Right ventricle myocardium superior (tissue), 1 donor: Measurements from ENCODE around the gene KAT2B. TPM values are rescaled to one million over a fixed set of nuclear protein-coding genes. Genes with fewer than 3 reads are reported as not detected.

ENCODE experiments used
- ATAC-seq: fragments of 200-7000 bp; cut with Tn5 transposase; one replicate; pipeline ENCODE4 v1.9.1; 2020; ENCODE audit warnings: mild to moderate bottlenecking; ENCODE audit not compliant: poor library complexity
- DNase-seq: peaks from one replicate; pipeline ENCODE4 v3.0.0-alpha.2; 2020
- intact Hi-C: fragments of 100-400 bp; cut with DNase I; formaldehyde crosslinking; loops from one replicate; pipeline ENCODE4 v1.11.2; 2022
- total RNA-seq: library from RNA; stranded (reverse); fragmentation: NEBNext Ultra II Directional; extraction: Animal tissue kit (Norgen Biotek cat#: 25700); gene quantifications from one replicate; pipeline ENCODE4 v1.2.1, GENCODE V29; 2021
- donor health status: DM: no; HTN: yes; CAD: no; lungs with severe emphysema.

KAT2B gene
- total RNA-seq, 1 donor from 2014 or later: 117 TPM

DNA sequence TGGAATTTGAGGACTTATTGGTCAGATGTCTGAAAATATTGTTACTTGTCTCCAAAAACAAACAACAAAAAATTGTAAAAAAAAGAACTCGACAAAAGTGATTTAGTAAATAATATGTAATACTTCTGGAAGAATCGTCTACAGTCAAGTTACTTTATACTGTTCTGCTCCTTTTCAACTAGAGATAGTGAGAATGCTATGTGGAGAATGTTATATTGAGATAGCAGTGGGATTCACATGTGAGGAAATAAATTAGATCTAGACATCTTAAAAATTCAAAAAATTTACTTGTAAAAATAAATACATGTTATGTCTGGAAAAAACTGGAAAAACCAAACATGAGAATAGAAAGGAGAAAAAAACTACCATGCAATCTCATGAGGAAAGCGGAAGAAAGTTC is 80.8 kb downstream of the KAT2B start:
- intact Hi-C loops: no loop called here
- DNase-seq (no peak), ATAC-seq (no peak)

DNA sequence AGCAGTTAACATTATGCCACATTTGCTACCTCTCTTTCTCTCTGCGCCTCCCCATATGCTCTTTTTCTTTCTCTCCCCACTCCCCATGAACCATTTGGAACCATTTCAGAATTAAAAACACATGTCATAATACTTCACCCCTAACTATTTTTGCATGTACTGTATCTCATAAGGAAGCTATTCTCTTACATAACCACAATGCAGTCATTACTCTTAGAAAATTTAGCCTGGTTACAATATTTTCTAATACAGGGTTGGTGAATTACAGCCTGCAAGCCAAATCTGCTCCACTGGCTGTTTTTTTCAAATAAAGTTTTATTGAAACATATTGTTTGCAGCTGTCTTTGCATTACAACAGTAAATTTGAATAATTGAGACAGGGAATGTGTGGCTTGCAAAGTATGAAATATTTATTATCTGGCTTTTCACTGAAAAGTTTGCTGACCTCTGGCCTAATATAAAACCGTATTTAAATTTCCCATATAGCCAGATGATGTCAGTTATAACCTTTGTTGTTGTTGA is 82.9 kb downstream of the KAT2B start:
- no peak for ATAC-seq
- intact Hi-C loops: no loop called here
- DNase-seq: no peak

DNA sequence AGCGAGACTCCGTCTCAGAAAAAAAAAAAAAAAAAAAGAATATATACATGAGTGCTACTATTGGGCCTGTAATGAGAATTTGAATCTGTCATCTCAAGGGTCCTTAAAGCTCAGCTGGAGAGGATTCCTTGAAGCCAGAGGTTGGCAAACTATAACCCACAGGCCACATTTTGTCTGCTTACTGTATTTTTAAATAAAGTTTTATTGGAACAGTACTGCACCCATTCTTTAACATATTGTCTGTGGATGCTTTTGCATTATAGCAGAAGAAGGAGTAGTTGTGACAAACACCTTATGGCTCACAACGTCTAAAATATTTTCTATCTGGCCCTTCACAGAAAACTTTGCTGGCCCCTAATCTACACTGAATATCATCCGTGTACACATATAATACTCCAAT is 85.0 kb downstream of the KAT2B start:
- intact Hi-C loops: no loop called here
- ATAC-seq (no peak), DNase-seq (no peak)

DNA sequence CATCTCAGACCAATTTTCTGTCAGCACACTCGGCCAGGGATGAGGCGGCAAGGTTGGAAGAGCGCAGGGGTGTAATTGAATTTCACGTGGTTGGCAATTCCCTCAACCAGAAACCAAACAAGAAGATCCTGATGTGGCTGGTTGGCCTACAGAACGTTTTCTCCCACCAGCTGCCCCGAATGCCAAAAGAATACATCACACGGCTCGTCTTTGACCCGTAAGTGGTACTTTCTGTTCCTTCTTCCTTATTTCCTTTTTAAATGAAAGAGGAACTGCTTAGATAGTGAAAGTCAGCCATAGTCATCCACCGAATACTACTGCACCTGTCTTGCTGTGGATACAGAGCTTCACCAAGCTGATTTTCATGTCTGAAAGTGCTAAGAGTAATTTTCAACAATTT is 85.7 kb downstream of the KAT2B start:
- DNase-seq (no peak), ATAC-seq (no peak)
- intact Hi-C loops: no loop called here

DNA sequence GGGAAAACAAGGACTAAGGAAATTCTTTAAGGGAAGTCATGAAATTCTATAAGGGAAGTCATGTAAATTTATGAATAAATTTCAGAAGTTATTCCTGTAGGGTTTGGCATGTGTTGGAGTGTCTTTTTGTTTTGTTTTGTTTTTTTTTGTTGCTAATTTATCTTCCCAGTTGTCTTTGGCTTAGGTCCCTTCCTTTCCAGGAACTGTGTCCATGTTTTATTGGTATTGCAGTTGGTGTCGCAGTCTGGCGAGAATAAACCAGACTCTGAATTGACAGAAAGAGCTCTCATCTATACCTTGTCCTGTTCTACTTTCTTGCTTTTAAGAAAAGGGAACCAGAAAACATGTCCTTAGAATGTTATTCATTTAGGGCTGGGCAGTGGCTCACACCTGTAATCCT is 88.1 kb downstream of the KAT2B start:
- intact Hi-C loops: no loop called here

DNA sequence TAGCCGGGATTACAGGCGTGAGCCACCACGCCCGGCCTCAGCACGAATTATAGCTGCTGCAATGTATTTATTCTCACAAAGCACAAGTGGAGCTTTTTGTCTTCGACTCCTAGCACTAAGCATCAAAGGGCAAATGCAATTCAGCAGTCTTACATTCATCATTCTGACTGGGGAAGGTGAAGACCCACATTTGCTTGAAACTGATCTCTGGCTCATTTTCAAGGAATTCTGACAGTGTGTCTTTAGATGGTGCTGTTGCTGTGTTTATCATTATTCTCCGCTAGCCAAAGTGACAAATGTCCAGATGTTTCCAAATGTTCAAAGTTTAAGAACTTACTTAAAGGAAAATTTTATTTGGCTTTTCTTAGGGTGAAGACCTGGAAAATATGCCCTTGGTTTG is 89.9 kb downstream of the KAT2B start:
- peak; percentile 54 for ATAC-seq
- no peak for DNase-seq
- intact Hi-C loops: no loop called here

More for the DNA sequence above, 88.1 kb downstream of the KAT2B start:
- ATAC-seq (no peak), DNase-seq (no peak)

DNA sequence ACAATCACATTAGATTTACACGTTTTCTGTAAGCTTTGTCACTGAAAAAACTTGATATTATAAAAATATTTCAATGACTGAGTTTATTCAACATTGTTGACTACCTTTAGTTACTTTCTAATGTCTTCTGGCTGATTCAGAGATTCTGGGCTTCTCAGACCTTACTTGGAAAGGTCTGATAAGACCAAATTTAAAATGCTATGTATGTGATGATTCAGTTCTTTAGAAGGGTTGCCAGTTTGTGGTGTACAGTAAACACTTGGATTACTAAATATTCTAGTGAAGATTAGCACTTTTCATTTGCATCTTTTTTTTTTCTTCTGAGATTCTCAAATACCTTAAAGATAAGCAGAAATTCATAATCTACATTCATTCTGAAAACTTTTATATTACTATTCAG is 96.0 kb downstream of the KAT2B start:
- ATAC-seq (no peak), DNase-seq (no peak)
- intact Hi-C loops: no loop called here

DNA sequence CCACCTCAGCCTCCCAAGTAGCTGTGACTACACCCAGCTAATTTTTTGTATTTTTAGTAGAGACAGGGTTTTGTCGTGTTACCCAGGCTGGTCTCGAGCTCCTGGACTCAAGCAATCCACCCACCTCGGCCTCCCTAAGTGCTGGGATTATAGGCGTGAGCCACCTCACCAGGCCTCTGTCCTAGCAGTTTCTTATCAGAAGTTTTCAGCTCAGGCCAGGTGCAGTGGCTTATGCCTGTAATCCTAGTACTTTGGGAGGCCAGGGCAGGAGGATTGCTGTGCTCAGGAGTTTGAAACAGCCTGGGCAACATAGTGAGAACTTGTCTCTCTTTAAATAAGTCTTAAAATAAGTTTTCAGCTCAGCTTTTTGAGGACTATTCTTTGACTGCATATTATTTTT is 97.4 kb downstream of the KAT2B start:
- DNase-seq: no peak
- ATAC-seq: no peak

DNA sequence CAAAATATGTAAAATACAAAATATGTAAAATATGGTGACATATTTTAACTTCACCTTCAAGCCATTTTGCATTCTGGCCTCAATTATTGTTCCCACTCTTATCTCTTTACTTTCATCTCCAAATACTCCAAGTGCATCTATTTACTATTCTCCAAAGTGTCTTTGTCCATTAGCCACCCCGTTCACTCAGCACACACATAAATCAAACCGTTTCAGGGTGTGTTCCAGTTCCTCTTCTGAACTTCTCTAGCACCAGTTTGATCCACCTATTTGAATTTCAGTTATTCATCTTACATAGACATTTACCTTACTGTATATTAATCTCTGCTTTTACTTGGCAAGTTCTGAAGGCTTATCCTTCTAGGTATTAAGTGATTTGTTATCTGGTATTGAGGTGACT is 100.6 kb downstream of the KAT2B start:
- DNase-seq (no peak), ATAC-seq (no peak)
- intact Hi-C loops: no loop called here

More for the DNA sequence above, 97.4 kb downstream of the KAT2B start:
- intact Hi-C loops: no loop called here

DNA sequence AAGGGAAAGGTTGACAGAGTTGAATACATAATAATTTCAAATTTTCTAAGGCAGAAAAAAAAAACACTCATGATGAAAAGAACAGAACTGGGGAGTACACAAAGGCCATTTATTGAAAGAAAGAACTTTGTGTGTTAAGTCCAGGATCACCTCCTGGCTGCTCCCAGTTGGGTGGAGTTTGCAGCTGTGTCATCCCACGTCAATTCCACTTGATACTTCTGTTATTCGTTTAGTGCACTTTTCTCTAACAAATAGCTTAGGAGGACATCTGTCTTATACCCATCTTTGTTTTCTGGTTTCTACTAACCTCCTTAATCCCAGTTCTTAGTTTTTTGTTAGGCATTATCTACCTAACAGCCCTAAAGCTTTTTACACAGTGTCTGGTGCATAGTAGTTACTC is 101.1 kb downstream of the KAT2B start:
- ATAC-seq (no peak), DNase-seq (no peak)
- intact Hi-C loops: no loop called here

DNA sequence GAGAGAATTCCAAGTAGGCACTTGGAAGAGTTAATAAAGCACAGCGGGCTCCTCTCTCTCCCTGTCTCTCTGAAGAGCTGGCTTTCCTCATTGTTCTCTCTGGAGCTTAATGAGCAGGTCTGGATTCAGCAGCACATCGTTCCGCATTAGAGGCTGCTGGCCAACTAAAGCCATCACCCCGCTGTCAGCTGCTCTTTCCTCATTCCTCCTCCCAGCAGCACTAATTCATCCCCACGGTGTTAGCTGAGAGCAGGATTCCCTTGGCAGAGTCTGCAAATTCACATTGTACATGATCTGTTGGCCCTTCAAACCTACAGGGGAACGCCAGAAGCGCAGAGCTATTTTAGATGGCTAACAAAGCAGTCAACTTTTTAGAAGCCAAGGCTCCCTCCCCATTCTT is 101.6 kb downstream of the KAT2B start:
- peak; percentile 69 for DNase-seq
- ATAC-seq: peak; percentile 98
- intact Hi-C loops: no loop called here

DNA sequence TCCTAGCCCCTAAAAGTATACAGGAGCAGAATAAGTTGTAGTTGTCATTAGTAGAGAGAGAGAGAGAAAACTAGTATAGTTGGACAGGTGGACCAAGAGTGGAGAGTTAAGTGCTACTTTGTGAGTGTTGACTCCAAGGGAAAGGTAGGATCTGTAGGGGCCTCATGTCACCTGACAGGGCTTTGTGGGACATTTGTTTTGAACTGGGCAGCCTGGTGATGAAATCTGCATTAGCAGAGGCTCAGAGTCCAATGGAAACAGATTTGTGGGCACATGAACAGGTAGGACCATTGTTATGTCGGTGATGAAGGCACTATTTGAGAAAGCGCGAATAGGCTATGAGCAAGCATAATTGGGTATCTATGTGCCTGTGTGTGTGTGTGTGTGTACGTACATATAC is 102.3 kb downstream of the KAT2B start:
- intact Hi-C loops: no loop called here
- ATAC-seq: no peak
- DNase-seq: no peak

DNA sequence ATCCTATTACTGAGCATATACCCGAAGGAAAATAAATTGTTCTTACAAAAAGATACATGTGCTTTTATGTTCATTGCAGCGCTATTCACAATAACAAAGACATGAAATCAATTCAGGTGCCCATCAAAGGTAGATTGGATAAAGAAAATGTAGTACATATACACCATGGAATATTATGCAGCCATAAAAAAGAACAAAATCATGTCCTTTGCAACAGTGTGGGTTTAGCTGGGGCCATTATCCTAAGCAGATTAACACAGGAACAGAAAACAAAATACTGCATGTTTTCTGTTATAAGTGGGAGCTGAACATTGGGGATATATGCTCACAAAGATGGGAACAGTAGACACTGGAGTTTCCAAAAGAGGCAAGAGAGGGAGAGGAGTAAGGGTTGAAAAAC is 103.3 kb downstream of the KAT2B start:
- no peak for ATAC-seq
- no peak for DNase-seq
- intact Hi-C loops: no loop called here

DNA sequence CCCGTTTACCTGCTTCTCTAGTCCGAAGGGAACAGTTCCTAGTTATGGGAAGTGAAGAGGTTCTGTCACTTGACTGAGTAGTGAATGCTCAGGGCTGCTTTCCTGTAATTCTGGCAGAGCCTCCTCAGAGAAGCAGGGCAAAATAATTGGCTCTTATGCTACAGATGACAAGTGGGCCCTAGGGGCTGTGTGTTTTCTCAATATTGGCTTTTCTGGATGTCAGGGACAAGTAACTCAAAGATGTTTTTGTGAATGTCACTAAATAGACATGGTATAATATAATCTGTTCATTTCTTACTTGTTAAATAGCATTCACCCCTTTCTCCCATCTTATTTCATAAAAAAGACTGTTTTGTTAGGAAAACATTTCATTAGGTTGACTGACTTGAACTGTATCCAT is 105.6 kb downstream of the KAT2B start:
- ATAC-seq: no peak

DNA sequence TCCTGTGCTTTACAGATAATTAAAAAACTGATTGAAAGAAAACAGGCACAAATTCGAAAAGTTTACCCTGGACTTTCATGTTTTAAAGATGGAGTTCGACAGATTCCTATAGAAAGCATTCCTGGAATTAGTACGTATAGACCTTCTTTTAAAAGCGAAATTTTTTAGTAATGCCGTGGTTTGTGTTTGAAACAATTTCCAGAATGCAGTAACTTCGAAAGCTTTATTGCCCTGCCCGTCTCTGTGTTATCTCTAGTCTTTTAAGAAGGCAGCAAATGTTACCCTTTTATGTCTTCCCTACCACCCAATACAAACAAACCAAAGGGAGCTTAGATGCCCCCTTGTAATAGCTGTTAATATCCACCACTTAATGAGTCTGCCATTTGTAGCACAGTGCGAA is 106.1 kb downstream of the KAT2B start:
- ATAC-seq (no peak), DNase-seq (no peak)
- intact Hi-C loops: no loop called here

More for the DNA sequence above, 105.6 kb downstream of the KAT2B start:
- DNase-seq: no peak
- intact Hi-C loops: no loop called here

DNA sequence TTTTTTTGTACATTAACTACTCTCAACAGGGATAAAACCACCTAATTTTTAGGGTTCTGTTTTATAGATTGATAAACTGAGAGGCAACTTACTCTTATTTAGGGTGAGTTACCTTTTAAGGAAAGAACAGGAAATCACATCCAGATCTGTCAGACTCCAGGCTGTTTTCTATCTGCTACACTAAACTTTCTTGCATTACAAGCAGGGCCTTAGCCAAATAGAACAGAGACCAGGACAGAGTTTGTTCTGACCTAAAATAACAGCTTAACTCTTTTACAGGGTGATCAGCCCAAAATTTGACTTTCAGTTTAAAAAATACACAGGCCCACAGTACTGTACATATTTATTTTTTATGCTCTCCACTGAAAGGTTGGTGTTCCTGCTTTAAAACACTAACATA is 107.1 kb downstream of the KAT2B start:
- DNase-seq: no peak
- intact Hi-C loops: no loop called here
- ATAC-seq: no peak

DNA sequence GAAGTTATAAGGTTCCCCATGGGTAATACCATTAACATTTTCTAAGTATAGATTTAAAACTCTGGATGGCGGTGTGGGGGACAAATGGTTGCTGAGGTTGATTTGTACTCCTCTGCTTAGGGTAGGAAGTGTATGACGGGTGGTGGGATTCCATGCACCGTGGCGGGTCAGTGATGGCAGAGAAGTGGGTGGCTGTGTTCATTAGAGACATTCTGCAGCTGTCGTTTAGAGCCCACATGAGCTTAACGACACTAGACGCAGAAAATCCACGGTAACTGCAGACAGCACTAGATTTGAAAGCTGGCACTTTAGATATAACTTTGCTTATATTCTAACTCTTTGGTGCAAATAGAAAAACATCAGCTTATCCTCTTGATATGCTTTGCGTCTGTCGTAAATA is 108.2 kb downstream of the KAT2B start:
- no peak for ATAC-seq
- intact Hi-C loops: no loop called here
- DNase-seq: no peak

DNA sequence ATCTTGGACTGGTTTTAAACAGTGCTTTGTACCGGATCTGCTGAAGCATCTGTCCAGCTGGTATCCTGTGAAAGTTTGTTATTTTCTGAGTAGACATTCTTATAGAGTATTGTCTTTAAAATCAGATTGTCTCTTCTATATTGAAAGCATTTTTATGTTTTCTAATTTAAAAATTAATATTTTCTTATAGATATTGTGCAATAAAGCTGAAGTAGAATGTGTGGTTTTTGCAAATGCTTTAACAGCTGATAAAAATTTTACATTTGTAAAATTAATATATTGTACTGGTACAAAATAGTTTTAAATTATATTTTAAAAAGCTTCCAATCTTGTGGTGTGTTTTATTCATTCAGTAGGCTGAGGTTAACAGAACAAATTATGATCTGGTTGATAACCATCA is 113.8 kb downstream of the KAT2B start:
- intact Hi-C loops: no loop called here
- no peak for ATAC-seq
- no peak for DNase-seq

DNA sequence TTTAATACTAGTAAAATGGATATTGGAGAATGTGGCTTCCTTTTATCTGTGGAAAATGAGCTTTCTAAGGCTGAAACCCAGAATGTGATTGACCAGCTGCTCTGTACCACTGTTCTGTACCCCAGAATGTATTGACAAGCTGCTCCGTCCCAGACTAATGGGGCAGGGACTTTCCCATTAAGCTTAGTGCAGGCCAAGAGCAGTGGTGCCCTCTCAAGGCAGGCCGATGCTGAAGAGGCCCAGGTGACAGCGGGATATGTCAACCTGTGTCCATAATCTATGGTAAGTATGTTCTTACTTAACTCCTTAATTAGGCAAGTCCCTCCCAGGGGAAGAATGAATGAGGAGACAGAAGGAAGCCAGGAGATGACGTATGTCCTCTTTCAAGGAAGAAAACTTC is 114.7 kb downstream of the KAT2B start:
- intact Hi-C loops: no loop called here
- no peak for DNase-seq
- no peak for ATAC-seq

DNA sequence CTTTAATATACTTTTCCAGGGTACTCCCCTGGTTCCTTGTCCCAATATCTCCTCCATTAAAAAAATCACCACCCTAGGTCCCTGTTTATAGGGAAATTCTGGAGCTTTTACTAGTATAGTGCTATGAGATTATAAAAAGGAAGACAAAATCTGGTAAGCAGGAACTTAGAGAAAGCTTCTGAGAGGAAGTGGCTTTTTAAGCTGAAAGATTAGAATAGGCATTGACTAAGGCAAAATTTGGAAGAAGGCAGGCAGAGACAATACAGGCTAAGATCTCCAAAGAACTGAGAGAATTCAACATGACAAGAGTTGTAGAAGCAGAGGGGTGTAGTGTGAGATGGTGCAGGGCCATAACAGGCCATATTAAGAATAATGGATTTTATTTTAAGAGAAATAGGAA is 120.0 kb downstream of the KAT2B start:
- DNase-seq: no peak
- intact Hi-C loops: no loop called here
- no peak for ATAC-seq

DNA sequence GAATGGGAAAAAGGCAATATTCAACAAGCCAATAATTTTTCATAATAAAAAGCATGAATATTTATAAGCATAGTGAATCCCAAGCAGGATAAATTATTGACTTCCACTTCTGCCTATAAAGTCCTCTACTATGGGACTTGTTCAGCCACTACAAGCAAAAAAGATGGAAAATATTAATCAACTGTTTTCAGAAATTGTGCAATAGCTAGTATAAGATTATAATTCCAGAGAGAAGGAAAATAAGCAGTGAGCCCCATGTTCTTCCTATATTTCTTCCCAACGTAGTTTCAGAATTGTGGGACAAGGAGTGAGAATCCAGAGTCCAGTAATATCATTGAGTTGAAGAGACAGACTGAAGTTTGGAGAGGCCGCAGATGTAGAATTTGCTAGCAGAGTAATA is 121.5 kb downstream of the KAT2B start:
- ATAC-seq (no peak), DNase-seq (no peak)
- intact Hi-C loops: no loop called here
